Adrenal gland (tissue), 5 donors: ENCODE data around the gene ARIH2.
A peak's percentile ranks its signal among the peaks of the same experiment; 100 is the strongest.

ENCODE experiments used
- CTCF ChIP-seq, 6 experiments: fragments of 450-650 bp in 4 of 6; fragments of 200-600 bp in 2 of 6; sonication (generic) in 1 of 6; IDR thresholded peaks; 1 replicate in 5 of 6; 2 replicates in 1 of 6; pipeline versions ENCODE4 v1.5.1 to v1.8.0; 2016 to 2021; ENCODE audit warnings: antibody characterized with exemption in 6 of 6, mild to moderate bottlenecking in 2 of 6, moderate library complexity in 1 of 6
- POLR2A ChIP-seq, 2 donors: fragments of 450-650 bp; IDR thresholded peaks; one replicate each; pipeline ENCODE4 v1.6.1; 2017; ENCODE audit warnings: antibody characterized with exemption in 2 of 2, mild to moderate bottlenecking in 2 of 2, moderate library complexity in 1 of 2
- donor health status: DM: no; HTN: no; CAD: no.

- TF ChIP-seq CTCF (IDR thresholded peaks at IDR 0.05), result peak in 2 of 6 experiments; percentile 26 to 39
- TF ChIP-seq POLR2A (IDR thresholded peaks at IDR 0.05), result no peak
Measured at GRCh38 chr3:48952510-48953118, 34.0 kb downstream of the ARIH2 start.
